Kidney (tissue), 19 donors: ENCODE measurements around the gene KIR3DL1. TPM values are rescaled to one million over a fixed set of nuclear protein-coding genes. Genes with fewer than 3 reads are reported as not detected.
"Not testable (repeated sequence)": the region's sequence is repeated elsewhere in the genome, so short reads cannot be mapped to it uniquely, and the experiment has no call there.

Experiments
- DNase-seq, 5 donors: peaks; one replicate each; pipeline ENCODE4 v3.0.0-alpha.2; 2013 to 2020
- FAIRE-seq: peaks from 2 replicates; lab custom pipeline; 2012; peaks lifted over from hg19 to GRCh38; lab: Jason Lieb, UNC
- H3K27ac ChIP-seq, 2 donors: one replicate each; pipeline ENCODE4 v1.7.0; 2013; ENCODE audit warnings: low read depth in 2 of 2, low read length in 2 of 2, inconsistent platforms in 1 of 2
- H3K27me3 ChIP-seq: one replicate; pipeline ENCODE4 v1.7.1; 2013; ENCODE audit warnings: low read length, inconsistent platforms; ENCODE audit not compliant: control insufficient read depth, insufficient read depth
- H3K36me3 ChIP-seq, 3 donors: one replicate each; pipeline versions ENCODE4 v1.7.0 to v1.7.1; 2013; ENCODE audit warnings: low read length in 3 of 3, control low read depth in 1 of 3, inconsistent platforms in 1 of 3; ENCODE audit not compliant: insufficient read depth in 3 of 3, control insufficient read depth in 2 of 3
- H3K4me1 ChIP-seq, 3 donors: one replicate each; pipeline versions ENCODE4 v1.7.0 to v1.7.1; 2013; ENCODE audit warnings: low read length in 3 of 3, inconsistent platforms in 1 of 3, low read depth in 1 of 3; ENCODE audit not compliant: control insufficient read depth in 2 of 3, insufficient read depth in 2 of 3
- H3K4me3 ChIP-seq, 3 donors: one replicate each; pipeline versions ENCODE4 v1.7.0 to v1.8.1; 2013; ENCODE audit warnings: low read length in 3 of 3, control low read depth in 1 of 3, inconsistent platforms in 1 of 3
- H3K9ac ChIP-seq, 3 donors: one replicate each; pipeline versions ENCODE4 v1.7.0 to v1.7.1; 2013; ENCODE audit warnings: low read length in 3 of 3, control low read depth in 1 of 3, inconsistent platforms in 1 of 3
- H3K9me3 ChIP-seq, 3 donors: one replicate each; pipeline versions ENCODE4 v1.7.0 to v1.7.1; 2013; ENCODE audit warnings: low read length in 3 of 3, control low read depth in 1 of 3, inconsistent platforms in 1 of 3; ENCODE audit not compliant: control insufficient read depth in 2 of 3, insufficient read depth in 1 of 3
- intact Hi-C: fragments of 100-400 bp; cut with DNase I; formaldehyde crosslinking; loops from one replicate; pipeline ENCODE4 v1.11.1; 2022
- long read RNA-seq, 10 donors: library from polyadenylated mRNA in 1 of 10; unstranded in 1 of 10; transcript quantifications; one replicate each; pipeline ENCODE4 v2.0.0 and lab custom pipeline, GENCODE V29; 2021 to 2026
- polyA plus RNA-seq: library from polyadenylated mRNA; stranded (reverse); fragments of 350-450 nt; fragmentation: Illumina TruSeq; extraction: RNeasy Lipid Tissue Mini Kit (QIAGEN cat#74804); gene quantifications from one replicate; pipeline ENCODE4 v1.2.3, GENCODE V29; 2014; ENCODE audit warnings: low read depth, low replicate concordance; ENCODE audit not compliant: insufficient read depth
- total RNA-seq: library from RNA; stranded (reverse); fragmentation: NEBNext Ultra II Directional; extraction: Animal tissue kit (Norgen Biotek cat#: 25700); gene quantifications from one replicate; pipeline ENCODE4 v1.2.1, GENCODE V29; 2021
- donor health status: control.
- donor health status: control.
- donor health status: DM: yes; HTN: yes; CAD: no.
- donor health status: Normal renal cell carcinoma (clear cell type).

KIR3DL1 gene
- total RNA-seq (0.25 TPM), polyA plus RNA-seq (not detected)
- long read RNA-seq, donor 1, result 0 reads
- long read RNA-seq, donor 2, result 0 reads
- long read RNA-seq, donor 3, result 0 reads
- long read RNA-seq, donor 4, result 0 reads
- long read RNA-seq, donor 5, result 0 reads
- long read RNA-seq, donor 6, result 0 reads
- long read RNA-seq, donor 7, result 0 reads
- long read RNA-seq, donor 8, result 0 reads
- long read RNA-seq, donor 9, result 0 reads
- long read RNA-seq, donor 10, result 0 reads

DNA sequence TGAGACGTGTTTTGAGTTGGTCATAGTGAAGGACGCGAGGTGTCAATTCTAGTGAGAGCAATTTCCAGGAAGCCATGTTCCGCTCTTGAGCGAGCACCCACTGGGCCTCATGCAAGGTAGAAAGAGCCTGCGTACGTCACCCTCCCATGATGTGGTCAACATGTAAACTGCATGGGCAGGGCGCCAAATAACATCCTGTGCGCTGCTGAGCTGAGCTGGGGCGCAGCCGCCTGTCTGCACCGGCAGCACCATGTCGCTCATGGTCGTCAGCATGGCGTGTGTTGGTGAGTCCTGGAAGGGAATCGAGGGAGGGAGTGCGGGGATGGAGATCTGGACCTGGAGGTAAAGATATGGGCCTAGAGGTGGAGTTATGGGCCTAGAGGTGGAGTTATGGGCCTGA lies at the start of gene KIR3DL1:
TSS of gene KIR3DL1 (plus strand) at position 218 of the 400 bp plus-strand sequence.
- H3K9me3 ChIP-seq, H3K4me3 ChIP-seq, H3K27ac ChIP-seq, H3K36me3 ChIP-seq, FAIRE-seq, DNase-seq, H3K4me1 ChIP-seq, intact Hi-C loops, H3K27me3 ChIP-seq, H3K9ac ChIP-seq: not testable (repeated sequence)

GRCh38 chr19:54769646-54770045 lies 46.6 kb upstream of the KIR3DL1 start, which contains the start of gene KIR2DL1:
TSS of gene KIR2DL1 (plus strand) at chr19:54769793. CDS start at chr19:54769851, 58 bp downstream.
- DNase-seq, H3K36me3 ChIP-seq, H3K4me3 ChIP-seq, H3K27me3 ChIP-seq, H3K27ac ChIP-seq, H3K4me1 ChIP-seq, H3K9me3 ChIP-seq, FAIRE-seq, intact Hi-C loops, H3K9ac ChIP-seq: not testable (repeated sequence)

- H3K27me3 ChIP-seq, H3K36me3 ChIP-seq, FAIRE-seq, H3K9ac ChIP-seq, H3K4me1 ChIP-seq, H3K27ac ChIP-seq, intact Hi-C loops, H3K9me3 ChIP-seq, DNase-seq, H3K4me3 ChIP-seq: not testable (repeated sequence)
Observed at GRCh38 chr19:54770511-54770910, 45.8 kb upstream of the KIR3DL1 start.

GRCh38 chr19:54771018-54771960 lies 45.0 kb upstream of the KIR3DL1 start:
- FAIRE-seq, H3K36me3 ChIP-seq, H3K9me3 ChIP-seq, H3K4me1 ChIP-seq, H3K27me3 ChIP-seq, H3K9ac ChIP-seq, intact Hi-C loops, DNase-seq, H3K27ac ChIP-seq, H3K4me3 ChIP-seq: not testable (repeated sequence)

- H3K4me3 ChIP-seq, H3K36me3 ChIP-seq, FAIRE-seq, DNase-seq, H3K9me3 ChIP-seq, intact Hi-C loops, H3K9ac ChIP-seq, H3K27ac ChIP-seq, H3K4me1 ChIP-seq, H3K27me3 ChIP-seq: not testable (repeated sequence)
Observed at GRCh38 chr19:54772666-54773065, 43.6 kb upstream of the KIR3DL1 start.

DNA sequence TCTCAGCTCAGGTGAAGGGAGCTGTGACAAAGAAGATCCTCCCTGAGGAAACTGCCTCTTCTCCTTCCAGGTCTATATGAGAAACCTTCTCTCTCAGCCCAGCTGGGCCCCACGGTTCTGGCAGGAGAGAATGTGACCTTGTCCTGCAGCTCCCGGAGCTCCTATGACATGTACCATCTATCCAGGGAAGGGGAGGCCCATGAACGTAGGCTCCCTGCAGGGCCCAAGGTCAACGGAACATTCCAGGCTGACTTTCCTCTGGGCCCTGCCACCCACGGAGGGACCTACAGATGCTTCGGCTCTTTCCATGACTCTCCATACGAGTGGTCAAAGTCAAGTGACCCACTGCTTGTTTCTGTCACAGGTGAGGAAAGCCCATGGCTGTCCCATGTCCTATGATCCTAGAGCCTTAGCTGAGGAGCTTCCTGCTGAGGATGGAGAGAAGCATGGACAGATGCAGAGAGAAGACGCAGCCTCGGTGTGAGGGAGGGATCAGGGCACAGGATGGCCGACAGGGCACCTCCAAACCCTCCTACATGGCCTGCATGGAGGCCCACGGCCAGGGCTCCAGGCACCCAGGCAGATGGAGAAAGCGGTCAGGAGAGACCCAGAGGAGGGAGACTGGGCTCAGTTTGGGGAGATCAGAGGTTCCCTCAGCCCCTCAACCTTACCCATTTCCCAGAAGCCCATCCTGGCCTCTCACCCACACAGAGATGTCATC lies 41.0 kb upstream of the KIR3DL1 start:
- H3K27ac ChIP-seq, FAIRE-seq, H3K9ac ChIP-seq, H3K4me3 ChIP-seq, H3K4me1 ChIP-seq, H3K36me3 ChIP-seq, DNase-seq, intact Hi-C loops, H3K9me3 ChIP-seq, H3K27me3 ChIP-seq: not testable (repeated sequence)

GRCh38 chr19:54775830-54776229 lies 40.4 kb upstream of the KIR3DL1 start:
- H3K36me3 ChIP-seq, FAIRE-seq, H3K27me3 ChIP-seq, DNase-seq, H3K4me3 ChIP-seq, H3K9me3 ChIP-seq, H3K9ac ChIP-seq, intact Hi-C loops, H3K27ac ChIP-seq, H3K4me1 ChIP-seq: not testable (repeated sequence)
